ENCODE measurements around the gene TMEM163.

GRCh38 chr2:134491771-134492441, 226.9 kb downstream of the TMEM163 start:
- TF ChIP-seq PRRX2 (CRISPR knock-in tag; IDR thresholded peaks at IDR 0.05) (no peak), HMGXB4 (CRISPR knock-in tag; IDR thresholded peaks at IDR 0.05) (no peak), CREB1 (CRISPR knock-in tag; IDR thresholded peaks at IDR 0.05) (no peak), NR2C2 (CRISPR knock-in tag; IDR thresholded peaks at IDR 0.05) (no peak), TEAD4 (CRISPR knock-in tag; IDR thresholded peaks at IDR 0.05) (no peak), ELF4 (CRISPR knock-in tag; IDR thresholded peaks at IDR 0.05; ENCODE audit: low read depth) (no peak), SP1 (CRISPR knock-in tag; conservative IDR thresholded peaks at IDR 0.05) (no peak), ZSCAN18 (CRISPR knock-in tag; IDR thresholded peaks at IDR 0.05) (no peak)
- TF ChIP-seq, protein P1, sequence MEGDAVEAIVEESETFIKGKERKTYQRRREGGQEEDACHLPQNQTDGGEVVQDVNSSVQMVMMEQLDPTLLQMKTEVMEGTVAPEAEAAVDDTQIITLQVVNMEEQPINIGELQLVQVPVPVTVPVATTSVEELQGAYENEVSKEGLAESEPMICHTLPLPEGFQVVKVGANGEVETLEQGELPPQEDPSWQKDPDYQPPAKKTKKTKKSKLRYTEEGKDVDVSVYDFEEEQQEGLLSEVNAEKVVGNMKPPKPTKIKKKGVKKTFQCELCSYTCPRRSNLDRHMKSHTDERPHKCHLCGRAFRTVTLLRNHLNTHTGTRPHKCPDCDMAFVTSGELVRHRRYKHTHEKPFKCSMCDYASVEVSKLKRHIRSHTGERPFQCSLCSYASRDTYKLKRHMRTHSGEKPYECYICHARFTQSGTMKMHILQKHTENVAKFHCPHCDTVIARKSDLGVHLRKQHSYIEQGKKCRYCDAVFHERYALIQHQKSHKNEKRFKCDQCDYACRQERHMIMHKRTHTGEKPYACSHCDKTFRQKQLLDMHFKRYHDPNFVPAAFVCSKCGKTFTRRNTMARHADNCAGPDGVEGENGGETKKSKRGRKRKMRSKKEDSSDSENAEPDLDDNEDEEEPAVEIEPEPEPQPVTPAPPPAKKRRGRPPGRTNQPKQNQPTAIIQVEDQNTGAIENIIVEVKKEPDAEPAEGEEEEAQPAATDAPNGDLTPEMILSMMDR (IDR thresholded peaks at IDR 0.05): no peak
- TF ChIP-seq, protein P2, sequence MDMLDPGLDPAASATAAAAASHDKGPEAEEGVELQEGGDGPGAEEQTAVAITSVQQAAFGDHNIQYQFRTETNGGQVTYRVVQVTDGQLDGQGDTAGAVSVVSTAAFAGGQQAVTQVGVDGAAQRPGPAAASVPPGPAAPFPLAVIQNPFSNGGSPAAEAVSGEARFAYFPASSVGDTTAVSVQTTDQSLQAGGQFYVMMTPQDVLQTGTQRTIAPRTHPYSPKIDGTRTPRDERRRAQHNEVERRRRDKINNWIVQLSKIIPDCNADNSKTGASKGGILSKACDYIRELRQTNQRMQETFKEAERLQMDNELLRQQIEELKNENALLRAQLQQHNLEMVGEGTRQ (CRISPR knock-in tag; IDR thresholded peaks at IDR 0.05): no peak
- TF ChIP-seq, protein P3, sequence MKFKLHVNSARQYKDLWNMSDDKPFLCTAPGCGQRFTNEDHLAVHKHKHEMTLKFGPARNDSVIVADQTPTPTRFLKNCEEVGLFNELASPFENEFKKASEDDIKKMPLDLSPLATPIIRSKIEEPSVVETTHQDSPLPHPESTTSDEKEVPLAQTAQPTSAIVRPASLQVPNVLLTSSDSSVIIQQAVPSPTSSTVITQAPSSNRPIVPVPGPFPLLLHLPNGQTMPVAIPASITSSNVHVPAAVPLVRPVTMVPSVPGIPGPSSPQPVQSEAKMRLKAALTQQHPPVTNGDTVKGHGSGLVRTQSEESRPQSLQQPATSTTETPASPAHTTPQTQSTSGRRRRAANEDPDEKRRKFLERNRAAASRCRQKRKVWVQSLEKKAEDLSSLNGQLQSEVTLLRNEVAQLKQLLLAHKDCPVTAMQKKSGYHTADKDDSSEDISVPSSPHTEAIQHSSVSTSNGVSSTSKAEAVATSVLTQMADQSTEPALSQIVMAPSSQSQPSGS (CRISPR knock-in tag; IDR thresholded peaks at IDR 0.05; ENCODE audit: borderline replicate concordance, low read depth): no peak

Data from WTC11 (cell line).